K562 (cell line): ENCODE data around the gene LCN1. TPM values are rescaled to one million over a fixed set of nuclear protein-coding genes. Genes with fewer than 3 reads are reported as not detected.
A peak's percentile ranks its signal among the peaks of the same experiment; 100 is the strongest.

Experiments used
- ATAC-seq: fragments of 200-7000 bp; cut with Tn5 transposase; 3 replicates; pipeline ENCODE4 v1.9.1; 2020; ENCODE audit warnings: moderate library complexity
- BruUV-seq: library from RNA; stranded (reverse); fragments of 400-500 nt; replicated peaks from 2 replicates; lab custom pipeline; 2021; lab: Mats Ljungman, UMichigan
- CTCF ChIA-PET: fragments of 300-600 bp; formaldehyde crosslinking; extraction: SDS; loops from one replicate; lab custom pipeline; 2021; ENCODE audit warnings: low intra/inter-chr PET ratio; lab: Yijun Ruan, JAX
- POLR2A ChIA-PET: fragments of 300-600, 350-650 bp; sonication (Branson Sonifier 250); formaldehyde crosslinking; extraction: SDS; loops from one replicate; lab custom pipeline; 2021; ENCODE audit warnings: antibody characterized with exemption, inconsistent platforms; lab: Yijun Ruan, JAX
- DNase-seq, 4 experiments: peaks; one replicate each; pipeline versions ENCODE4 v3.0.0 to v3.0.0-alpha.2; 2011 to 2018; ENCODE audit warnings: low spot score in 3 of 4, mixed read lengths in 3 of 4; ENCODE audit errors: extremely low read depth in 1 of 4
- FAIRE-seq: peaks from 2 replicates; lab custom pipeline; 2011; peaks lifted over from hg19 to GRCh38; lab: Jason Lieb, UNC
- H2AFZ ChIP-seq: 2 replicates; pipeline ENCODE4 v1.6.0; 2011; ENCODE audit warnings: low read depth, low read length, control low read depth, inconsistent platforms
- H3K27ac ChIP-seq: fragments of 200-600 bp; 3 replicates; pipeline ENCODE4 v1.8.0; 2011; ENCODE audit warnings: low read depth, mild to moderate bottlenecking, control low read depth, inconsistent platforms, low read length, moderate library complexity, mixed read lengths; ENCODE audit errors: extremely low read depth
- H3K27me3 ChIP-seq, 2 experiments: fragments of 300-600 bp in 1 of 2; 2 replicates in 1 of 2; 3 replicates in 1 of 2; pipeline versions ENCODE4 v1.6.0 to v1.8.0; 2011; ENCODE audit warnings: inconsistent platforms in 2 of 2, low read length in 2 of 2, mild to moderate bottlenecking in 1 of 2, mixed read lengths in 1 of 2, moderate library complexity in 1 of 2; ENCODE audit not compliant: control insufficient read depth in 2 of 2, insufficient read depth in 2 of 2
- H3K36me3 ChIP-seq: fragments of 300-600 bp; 3 replicates; pipeline ENCODE4 v1.8.0; 2011; ENCODE audit warnings: mild to moderate bottlenecking, low read length, inconsistent platforms; ENCODE audit not compliant: control insufficient read depth, insufficient read depth
- H3K4me1 ChIP-seq, 2 experiments: fragments of 200-600 bp in 1 of 2; replicated peaks in 1 of 2; 2 replicates in 1 of 2; 3 replicates in 1 of 2; pipeline versions ENCODE4 v1.5.1 to v1.8.0; 2011; ENCODE audit warnings: inconsistent platforms in 2 of 2, low read length in 2 of 2, mild to moderate bottlenecking in 1 of 2, mixed read lengths in 1 of 2, moderate library complexity in 1 of 2; ENCODE audit not compliant: control insufficient read depth in 2 of 2, insufficient read depth in 2 of 2
- H3K4me2 ChIP-seq: 2 replicates; pipeline ENCODE4 v1.6.1; 2011; ENCODE audit warnings: low read length, control low read depth, inconsistent platforms, mixed read lengths; ENCODE audit not compliant: insufficient read depth
- H3K4me3 ChIP-seq: fragments of 200-600 bp; sonication (generic), shearing (Covaris generic); 2 replicates; pipeline ENCODE4 v1.5.1; 2016; ENCODE audit warnings: control low read depth, inconsistent platforms
- H3K79me2 ChIP-seq: fragments of 200-600 bp; 3 replicates; pipeline ENCODE4 v1.8.0; 2011; ENCODE audit warnings: low read length, inconsistent platforms; ENCODE audit not compliant: control insufficient read depth, insufficient read depth
- H3K9ac ChIP-seq, 2 experiments: 2 replicates each; pipeline versions ENCODE4 v1.6.0 to v1.6.1; 2011; ENCODE audit warnings: low read depth in 2 of 2, low read length in 2 of 2, control low read depth in 1 of 2, inconsistent platforms in 1 of 2, mild to moderate bottlenecking in 1 of 2, mixed read lengths in 1 of 2; ENCODE audit not compliant: insufficient read depth in 1 of 2
- H3K9me1 ChIP-seq: one replicate; pipeline ENCODE4 v1.6.0; 2011; ENCODE audit warnings: inconsistent platforms, mild to moderate bottlenecking, low read length, moderate library complexity; ENCODE audit not compliant: control insufficient read depth, insufficient read depth
- H3K9me3 ChIP-seq: replicated peaks from 2 replicates; pipeline ENCODE4 v1.5.1; 2011; ENCODE audit warnings: low read depth, low read length, inconsistent platforms; ENCODE audit not compliant: control insufficient read depth, insufficient read depth
- H4K20me1 ChIP-seq: replicated peaks from 2 replicates; pipeline ENCODE4 v1.6.1; 2011; ENCODE audit warnings: low read length, inconsistent platforms, mixed read lengths; ENCODE audit not compliant: control insufficient read depth, insufficient read depth
- COPS2 ChIP-seq: fragments of 450-650 bp; conservative IDR thresholded peaks from 2 replicates; pipeline ENCODE4 v1.6.1; 2016; ENCODE audit warnings: mild to moderate bottlenecking, moderate library complexity
- EGR1 ChIP-seq: fragments of 450-650 bp; conservative IDR thresholded peaks from 2 replicates; pipeline ENCODE4 v1.6.1; 2017; ENCODE audit warnings: mild to moderate bottlenecking
- NR2C1 ChIP-seq, 2 experiments: fragments of 450-650 bp; IDR thresholded peaks; 2 replicates each; pipeline ENCODE4 v1.6.1; 2017; ENCODE audit warnings: mild to moderate bottlenecking in 2 of 2, antibody characterized with exemption in 1 of 2, inconsistent platforms in 1 of 2, missing compliant biosample characterization in 1 of 2, missing genetic modification characterization in 1 of 2
- SIX5 ChIP-seq, 2 experiments: IDR thresholded peaks; 2 replicates each; pipeline ENCODE4 v1.6.1; 2011; ENCODE audit warnings: low read length in 2 of 2, borderline replicate concordance in 1 of 2, low read depth in 1 of 2, mild to moderate bottlenecking in 1 of 2, moderate library complexity in 1 of 2; ENCODE audit not compliant: insufficient read depth in 1 of 2
- WGBS: fragments of 100-300 bp; shearing (Covaris generic); methylation state at CpG from one replicate; pipeline ENCODE4 v1.1.6; 2016; ENCODE audit warnings: low coverage, mixed read lengths; ENCODE audit not compliant: insufficient coverage; ENCODE audit errors: missing lambda C conversion rate; 5-methylcytosine and 5-hydroxymethylcytosine counted together
- in situ Hi-C: fragments of 300-500 bp; cut with MboI; formaldehyde crosslinking; loops from 4 replicates; pipeline ENCODE4 v1.15.0; 2018; ENCODE audit warnings: inconsistent platforms, mixed read lengths
- intact Hi-C: fragments of 100-400 bp; cut with micrococcal nuclease; formaldehyde crosslinking; loops from 2 replicates; pipeline ENCODE4 v1.14.2; 2022
- polyA plus RNA-seq, 8 experiments: library from polyadenylated mRNA; depleted of rRNA in 4 of 8; stranded (reverse) in 5 of 8; unstranded in 3 of 8; fragments of >200 nt; fragmentation: Nextera tagmentation in 2 of 8; fragmentation: Illumina TruSeq in 1 of 8; extraction: Ambion mirVana in 2 of 8; extraction: Trizol in 1 of 8; gene quantifications; 2 replicates each; pipeline versions ENCODE4 v1.2.1 to v1.2.3, GENCODE V29; 2011 to 2014; ENCODE audit warnings: inconsistent platforms in 1 of 8, missing spikeins in 1 of 8
- total RNA-seq, 7 experiments: library from RNA; depleted of rRNA in 6 of 7; stranded (reverse); fragments of >200 nt in 6 of 7; fragmentation: Illumina TruSeq in 2 of 7; extraction: Trizol in 2 of 7; gene quantifications; 2 replicates each; pipeline versions ENCODE4 v1.2.1 to v1.2.3, GENCODE V29; 2011 to 2021; ENCODE audit warnings: low replicate concordance in 1 of 7
- TF ChIP-seq, protein P1 (sequence below): sonication (generic); formaldehyde crosslinking; IDR thresholded peaks from 2 replicates; pipeline ENCODE4 v1.8.1; 2023; ENCODE audit warnings: missing genetic modification reagents, mild to moderate bottlenecking, borderline replicate concordance
- TF ChIP-seq, protein P2 (sequence below): fragments of 450-650 bp; IDR thresholded peaks from 2 replicates; pipeline ENCODE4 v1.6.1; 2016

Gene LCN1
- total and polyA plus RNA-seq, 9 of the 15 experiments (the other 6 are each of a cell fraction or from before 2014, with no cell fraction given): not detected

DNA sequence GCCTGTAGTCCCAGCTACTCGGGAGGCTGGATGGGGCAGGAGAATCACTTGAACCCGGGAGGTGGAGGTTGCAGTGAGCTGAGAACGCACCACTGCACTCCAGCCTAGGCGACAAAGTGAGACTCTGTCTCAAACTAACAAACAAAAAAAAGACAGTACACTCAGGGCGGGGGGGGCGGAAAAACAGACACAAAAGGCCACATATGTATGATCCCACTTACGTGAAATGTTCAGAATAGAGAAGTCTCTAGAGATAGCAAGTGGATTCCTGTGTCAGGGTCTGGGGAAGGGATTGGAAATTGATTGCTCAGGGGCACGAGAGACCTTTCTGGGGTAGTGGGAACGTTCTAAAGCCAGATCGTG, 9.0 kb upstream of the LCN1 start (continued):
- TF ChIP-seq, protein P1, sequence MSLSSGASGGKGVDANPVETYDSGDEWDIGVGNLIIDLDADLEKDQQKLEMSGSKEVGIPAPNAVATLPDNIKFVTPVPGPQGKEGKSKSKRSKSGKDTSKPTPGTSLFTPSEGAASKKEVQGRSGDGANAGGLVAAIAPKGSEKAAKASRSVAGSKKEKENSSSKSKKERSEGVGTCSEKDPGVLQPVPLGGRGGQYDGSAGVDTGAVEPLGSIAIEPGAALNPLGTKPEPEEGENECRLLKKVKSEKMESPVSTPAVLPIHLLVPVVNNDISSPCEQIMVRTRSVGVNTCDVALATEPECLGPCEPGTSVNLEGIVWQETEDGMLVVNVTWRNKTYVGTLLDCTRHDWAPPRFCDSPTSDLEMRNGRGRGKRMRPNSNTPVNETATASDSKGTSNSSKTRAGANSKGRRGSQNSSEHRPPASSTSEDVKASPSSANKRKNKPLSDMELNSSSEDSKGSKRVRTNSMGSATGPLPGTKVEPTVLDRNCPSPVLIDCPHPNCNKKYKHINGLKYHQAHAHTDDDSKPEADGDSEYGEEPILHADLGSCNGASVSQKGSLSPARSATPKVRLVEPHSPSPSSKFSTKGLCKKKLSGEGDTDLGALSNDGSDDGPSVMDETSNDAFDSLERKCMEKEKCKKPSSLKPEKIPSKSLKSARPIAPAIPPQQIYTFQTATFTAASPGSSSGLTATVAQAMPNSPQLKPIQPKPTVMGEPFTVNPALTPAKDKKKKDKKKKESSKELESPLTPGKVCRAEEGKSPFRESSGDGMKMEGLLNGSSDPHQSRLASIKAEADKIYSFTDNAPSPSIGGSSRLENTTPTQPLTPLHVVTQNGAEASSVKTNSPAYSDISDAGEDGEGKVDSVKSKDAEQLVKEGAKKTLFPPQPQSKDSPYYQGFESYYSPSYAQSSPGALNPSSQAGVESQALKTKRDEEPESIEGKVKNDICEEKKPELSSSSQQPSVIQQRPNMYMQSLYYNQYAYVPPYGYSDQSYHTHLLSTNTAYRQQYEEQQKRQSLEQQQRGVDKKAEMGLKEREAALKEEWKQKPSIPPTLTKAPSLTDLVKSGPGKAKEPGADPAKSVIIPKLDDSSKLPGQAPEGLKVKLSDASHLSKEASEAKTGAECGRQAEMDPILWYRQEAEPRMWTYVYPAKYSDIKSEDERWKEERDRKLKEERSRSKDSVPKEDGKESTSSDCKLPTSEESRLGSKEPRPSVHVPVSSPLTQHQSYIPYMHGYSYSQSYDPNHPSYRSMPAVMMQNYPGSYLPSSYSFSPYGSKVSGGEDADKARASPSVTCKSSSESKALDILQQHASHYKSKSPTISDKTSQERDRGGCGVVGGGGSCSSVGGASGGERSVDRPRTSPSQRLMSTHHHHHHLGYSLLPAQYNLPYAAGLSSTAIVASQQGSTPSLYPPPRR (CRISPR knock-in tag): no peak
- no peak for TF ChIP-seq NR2C1 (IDR thresholded peaks at IDR 0.05)
- no peak for TF ChIP-seq NR2C1 (tag; IDR thresholded peaks at IDR 0.05)
- TF ChIP-seq, all 486 proteins: peak for 0

DNA sequence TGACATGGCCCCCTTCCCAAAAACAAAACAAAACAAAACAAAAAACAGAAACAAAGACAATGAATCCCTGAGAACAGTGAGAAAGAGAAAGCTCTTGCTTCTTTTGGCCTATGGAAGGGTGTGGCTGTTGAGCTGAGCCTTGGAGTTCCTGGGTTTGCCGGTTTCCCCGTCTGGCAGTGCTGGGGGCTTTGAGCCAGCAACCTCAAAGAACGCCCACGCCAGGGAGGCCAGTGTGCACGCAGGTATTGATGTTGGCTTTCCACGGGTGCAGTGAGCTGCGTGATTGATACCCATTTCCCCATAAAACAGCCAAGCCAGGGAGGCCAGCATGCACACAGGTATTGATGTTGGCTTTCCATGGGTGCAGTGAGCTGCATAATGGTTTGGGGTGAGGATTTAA, 8.3 kb upstream of the LCN1 start:
- ATAC-seq (peak; percentile 57), FAIRE-seq (no peak)
- no peak overlapping the region for H3K9ac ChIP-seq

More for the DNA sequence above, 8.3 kb upstream of the LCN1 start:
- Histone ChIP-seq H4K20me1 (no peaks in the 10 kb centered on the region), H3K9me1 (no peaks in the 10 kb centered on the region), H3K79me2 (no peaks in the 10 kb centered on the region), H3K27ac (no peak overlapping the region), H3K27me3 (no peaks in the 10 kb centered on the region), H3K4me1 (peaks cover 22 to 24% of the 10 kb centered on the region in 2 experiments), H3K4me3 (no peak overlapping the region), H3K9me3 (no peaks in the 10 kb centered on the region), H3K36me3 (no peaks in the 10 kb centered on the region), H3K4me2 (no peak overlapping the region), H2AFZ (peak overlapping the region; percentile 80)
- TF ChIP-seq, protein P2, sequence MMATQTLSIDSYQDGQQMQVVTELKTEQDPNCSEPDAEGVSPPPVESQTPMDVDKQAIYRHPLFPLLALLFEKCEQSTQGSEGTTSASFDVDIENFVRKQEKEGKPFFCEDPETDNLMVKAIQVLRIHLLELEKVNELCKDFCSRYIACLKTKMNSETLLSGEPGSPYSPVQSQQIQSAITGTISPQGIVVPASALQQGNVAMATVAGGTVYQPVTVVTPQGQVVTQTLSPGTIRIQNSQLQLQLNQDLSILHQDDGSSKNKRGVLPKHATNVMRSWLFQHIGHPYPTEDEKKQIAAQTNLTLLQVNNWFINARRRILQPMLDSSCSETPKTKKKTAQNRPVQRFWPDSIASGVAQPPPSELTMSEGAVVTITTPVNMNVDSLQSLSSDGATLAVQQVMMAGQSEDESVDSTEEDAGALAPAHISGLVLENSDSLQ: no peak
- TF ChIP-seq COPS2 (no peak), SIX5 (IDR thresholded peaks at IDR 0.05; ENCODE audit: borderline replicate concordance in 1 of 2, insufficient read depth in 1 of 2, low read depth in 1 of 2, low read length in 2 of 2) (no peak), EGR1 (peak; percentile 49; the same call in 1 of the 2 replicates)
- in situ Hi-C loops (no loop called here), intact Hi-C loops (no loop called here)
- no TSS peak for BruUV-seq
- no peak for DNase-seq
- ChIA-PET POLR2A (interaction anchor here (0.6 kb wide), 1 partner anchor 13 kb away, joined by 3 read pairs; no protein-coding TSS in a partner anchor), CTCF (no interaction called here)
- 14% methylated on average over 7 of the region's 7 CpGs for WGBS
